Liver (tissue), 3 donors: ENCODE measurements around the gene AZGP1.
"Not testable (repeated sequence)": the region's sequence is repeated elsewhere in the genome, so short reads cannot be mapped to it uniquely, and the experiment has no call there.

Source experiments
- ATF3 ChIP-seq: IDR thresholded peaks from 2 replicates; pipeline ENCODE4 v1.6.1; 2016; ENCODE audit warnings: antibody characterized with exemption
- CTCF ChIP-seq: fragments of 150-350 bp; IDR thresholded peaks from 2 replicates; pipeline ENCODE4 v1.5.1; 2017; ENCODE audit warnings: improper control_type of control experiment, low read depth, low read length; ENCODE audit not compliant: missing input control
- EGR1 ChIP-seq, 2 donors: IDR thresholded peaks; 2 replicates each; pipeline ENCODE4 v1.6.1; 2016 to 2018; ENCODE audit warnings: antibody characterized with exemption in 2 of 2, low read depth in 2 of 2
- GABPA ChIP-seq, 2 donors: IDR thresholded peaks in 1 of 2; conservative IDR thresholded peaks in 1 of 2; 2 replicates each; pipeline ENCODE4 v1.6.1; 2016; ENCODE audit warnings: antibody characterized with exemption in 2 of 2, mild to moderate bottlenecking in 1 of 2, moderate library complexity in 1 of 2
- HNF4A ChIP-seq, 2 donors: conservative IDR thresholded peaks; 2 replicates each; pipeline ENCODE4 v1.6.1; 2016; ENCODE audit warnings: antibody characterized with exemption in 2 of 2, mild to moderate bottlenecking in 2 of 2
- JUND ChIP-seq, 2 donors: IDR thresholded peaks; 2 replicates each; pipeline ENCODE4 v1.6.1; 2016; ENCODE audit warnings: antibody characterized with exemption in 2 of 2
- MAX ChIP-seq: IDR thresholded peaks from 2 replicates; pipeline ENCODE4 v1.6.1; 2016; ENCODE audit warnings: antibody characterized with exemption
- RAD21 ChIP-seq, 2 donors: IDR thresholded peaks; 2 replicates each; pipeline ENCODE4 v1.6.1; 2016; ENCODE audit warnings: antibody characterized with exemption in 2 of 2, mild to moderate bottlenecking in 2 of 2
- REST ChIP-seq: IDR thresholded peaks from 2 replicates; pipeline ENCODE4 v1.6.1; 2016; ENCODE audit warnings: antibody characterized with exemption, mild to moderate bottlenecking
- SP1 ChIP-seq: IDR thresholded peaks from 2 replicates; pipeline ENCODE4 v1.6.1; 2018; ENCODE audit warnings: antibody characterized with exemption, mild to moderate bottlenecking
- TAF1 ChIP-seq: conservative IDR thresholded peaks from 2 replicates; pipeline ENCODE4 v1.6.1; 2016; ENCODE audit warnings: antibody characterized with exemption, mild to moderate bottlenecking
- YY1 ChIP-seq: IDR thresholded peaks from 2 replicates; pipeline ENCODE4 v1.6.1; 2016; ENCODE audit warnings: antibody characterized with exemption, mild to moderate bottlenecking
- ZBTB33 ChIP-seq: IDR thresholded peaks from 2 replicates; pipeline ENCODE4 v1.6.1; 2016; ENCODE audit warnings: antibody characterized with exemption
- donor health status: healthy.
- donor health status: healthy.

GRCh38 chr7:100012385-100013327 lies 36.8 kb upstream of the AZGP1 start:
- TF ChIP-seq SP1; CTCF; ZBTB33; EGR1 (IDR thresholded peaks at IDR 0.05; ENCODE audit: low read depth in 2 of 2); ATF3; MAX: not testable (repeated sequence)
- TF ChIP-seq YY1 (peak; percentile 39), TAF1 (peak; percentile 9), RAD21 (IDR thresholded peaks at IDR 0.05) (peak in 1 of 2 donors; percentile 22), REST (peak; percentile 17), GABPA (IDR thresholded peaks at IDR 0.05 in 1 of 2, conservative IDR thresholded peaks at IDR 0.05 in 1 of 2) (peak in 1 of 2 donors; percentile 41), JUND (IDR thresholded peaks at IDR 0.05) (peak in 1 of 2 donors; percentile 8), HNF4A (conservative IDR thresholded peaks at IDR 0.05) (peak in 1 of 2 donors; percentile 40)
